Osteocyte (in vitro differentiated cells): Measurements from ENCODE around the gene NDFIP1. TPM values are rescaled to one million over a fixed set of nuclear protein-coding genes. Genes with fewer than 3 reads are reported as not detected.

Experiments used
- DNase-seq: peaks from one replicate; pipeline ENCODE4 v3.0.0; 2021; ENCODE audit warnings: mixed read lengths; ENCODE audit not compliant: unreplicated experiment; ENCODE audit errors: extremely low spot score
- H3K27ac Mint-ChIP-seq: one replicate; pipeline ENCODE4 v1.8.0; 2021; ENCODE audit warnings: mild to moderate bottlenecking, mixed read lengths; ENCODE audit not compliant: unreplicated experiment
- H3K27me3 Mint-ChIP-seq: one replicate; pipeline ENCODE4 v1.8.0; 2021; ENCODE audit warnings: mixed read lengths; ENCODE audit not compliant: unreplicated experiment
- H3K36me3 Mint-ChIP-seq: one replicate; pipeline ENCODE4 v1.8.0; 2021; ENCODE audit warnings: mixed read lengths; ENCODE audit not compliant: unreplicated experiment
- H3K4me1 Mint-ChIP-seq: one replicate; pipeline ENCODE4 v1.8.0; 2021; ENCODE audit warnings: mixed read lengths; ENCODE audit not compliant: unreplicated experiment
- H3K4me3 Mint-ChIP-seq: one replicate; pipeline ENCODE4 v1.8.0; 2021; ENCODE audit warnings: mild to moderate bottlenecking, moderate library complexity, mixed read lengths; ENCODE audit not compliant: unreplicated experiment
- H3K9me3 Mint-ChIP-seq: one replicate; pipeline ENCODE4 v1.8.0; 2021; ENCODE audit warnings: mixed read lengths; ENCODE audit not compliant: unreplicated experiment
- total RNA-seq: library from RNA; stranded (reverse); gene quantifications from 2 replicates; pipeline ENCODE4 v1.2.1, GENCODE V29; 2021
- TF ChIP-seq, protein P1 (sequence below): fragments of 200-600 bp; sonication (generic); IDR thresholded peaks from 2 replicates; pipeline ENCODE4 v1.5.0; 2021; ENCODE audit warnings: antibody characterized with exemption, mild to moderate bottlenecking, moderate library complexity

NDFIP1 gene
- total RNA-seq, 1 donor from 2014 or later, result 62.7 TPM

DNA sequence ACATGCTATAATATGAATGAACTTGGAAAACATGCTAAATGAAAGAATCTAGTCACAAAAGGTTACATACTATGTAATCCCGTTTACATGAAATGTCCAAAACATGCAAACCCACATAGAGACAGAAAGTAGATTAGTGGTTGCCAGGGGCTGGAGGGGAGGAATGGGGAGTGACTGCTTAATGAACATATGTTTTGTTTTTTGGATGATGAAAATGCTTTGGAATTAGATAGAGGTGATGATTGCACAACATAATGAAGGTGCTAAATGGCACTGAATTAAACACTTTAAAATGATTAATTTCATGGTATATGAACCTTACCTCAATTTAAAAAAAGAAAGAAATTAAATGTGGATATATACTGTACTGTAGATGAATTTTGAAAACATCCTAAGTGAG lies 17.6 kb upstream of the NDFIP1 start:
- Mint-ChIP-seq H3K36me3 (no peaks in the 10 kb centered on the region), H3K4me1 (no peaks in the 10 kb centered on the region), H3K27ac (no peak overlapping the region), H3K9me3 (no peaks in the 10 kb centered on the region), H3K27me3 (peaks cover 9% of the 10 kb centered on the region), H3K4me3 (no peak overlapping the region)
- TF ChIP-seq, protein P1, sequence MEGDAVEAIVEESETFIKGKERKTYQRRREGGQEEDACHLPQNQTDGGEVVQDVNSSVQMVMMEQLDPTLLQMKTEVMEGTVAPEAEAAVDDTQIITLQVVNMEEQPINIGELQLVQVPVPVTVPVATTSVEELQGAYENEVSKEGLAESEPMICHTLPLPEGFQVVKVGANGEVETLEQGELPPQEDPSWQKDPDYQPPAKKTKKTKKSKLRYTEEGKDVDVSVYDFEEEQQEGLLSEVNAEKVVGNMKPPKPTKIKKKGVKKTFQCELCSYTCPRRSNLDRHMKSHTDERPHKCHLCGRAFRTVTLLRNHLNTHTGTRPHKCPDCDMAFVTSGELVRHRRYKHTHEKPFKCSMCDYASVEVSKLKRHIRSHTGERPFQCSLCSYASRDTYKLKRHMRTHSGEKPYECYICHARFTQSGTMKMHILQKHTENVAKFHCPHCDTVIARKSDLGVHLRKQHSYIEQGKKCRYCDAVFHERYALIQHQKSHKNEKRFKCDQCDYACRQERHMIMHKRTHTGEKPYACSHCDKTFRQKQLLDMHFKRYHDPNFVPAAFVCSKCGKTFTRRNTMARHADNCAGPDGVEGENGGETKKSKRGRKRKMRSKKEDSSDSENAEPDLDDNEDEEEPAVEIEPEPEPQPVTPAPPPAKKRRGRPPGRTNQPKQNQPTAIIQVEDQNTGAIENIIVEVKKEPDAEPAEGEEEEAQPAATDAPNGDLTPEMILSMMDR, result no peak
- DNase-seq, result no peak

DNA sequence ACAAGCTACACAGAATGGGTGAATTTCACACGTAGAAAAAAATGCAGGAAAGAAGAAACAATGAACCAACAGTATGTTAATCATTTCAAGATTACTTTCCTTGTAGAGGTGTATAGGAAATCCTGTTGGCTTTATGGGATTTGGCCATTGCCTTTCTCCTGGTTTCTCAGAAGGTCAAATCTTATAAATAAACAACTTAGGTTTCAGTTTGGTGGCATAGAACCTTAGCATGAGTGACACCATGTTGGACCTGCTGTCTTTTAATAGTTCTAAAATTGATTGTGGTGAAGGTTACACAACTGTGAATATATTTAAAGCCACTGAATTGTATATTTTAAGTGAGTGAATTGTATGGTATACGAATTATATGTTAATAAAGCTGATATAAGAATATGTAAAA lies 16.7 kb upstream of the NDFIP1 start:
- no peak overlapping the region for H3K27ac Mint-ChIP-seq
- H3K9me3 Mint-ChIP-seq, result no peaks in the 10 kb centered on the region
- H3K36me3 Mint-ChIP-seq, result no peaks in the 10 kb centered on the region
- TF ChIP-seq, protein P1, result no peak
- no peak overlapping the region for H3K4me3 Mint-ChIP-seq
- H3K4me1 Mint-ChIP-seq, result no peaks in the 10 kb centered on the region
- H3K27me3 Mint-ChIP-seq, result peaks cover 1% of the 10 kb centered on the region
- DNase-seq, result no peak

DNA sequence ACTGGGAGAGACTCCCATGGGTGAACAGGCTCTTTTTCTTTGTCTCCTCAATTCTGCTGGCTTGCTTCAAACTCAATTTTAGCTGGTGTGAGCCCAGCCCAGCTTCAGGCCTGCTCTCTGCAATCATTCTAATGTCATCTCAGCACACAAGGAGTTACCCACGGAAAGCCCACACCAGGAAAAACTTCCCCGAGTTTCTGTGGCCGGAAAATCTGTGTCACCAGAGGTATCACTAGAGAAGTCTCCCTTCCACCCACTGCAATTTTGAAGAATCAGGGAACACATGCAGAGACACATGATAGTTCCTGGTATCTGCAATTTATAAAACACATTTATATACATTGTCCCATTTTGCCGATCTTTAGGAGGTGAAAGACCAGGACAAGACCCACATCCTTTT lies 13.5 kb upstream of the NDFIP1 start:
- Mint-ChIP-seq H3K9me3 (no peaks in the 10 kb centered on the region), H3K4me1 (no peaks in the 10 kb centered on the region), H3K36me3 (no peaks in the 10 kb centered on the region), H3K27me3 (peaks cover 15% of the 10 kb centered on the region), H3K27ac (no peak overlapping the region), H3K4me3 (no peak overlapping the region)
- TF ChIP-seq, protein P1, result no peak
- DNase-seq, result no peak

DNA sequence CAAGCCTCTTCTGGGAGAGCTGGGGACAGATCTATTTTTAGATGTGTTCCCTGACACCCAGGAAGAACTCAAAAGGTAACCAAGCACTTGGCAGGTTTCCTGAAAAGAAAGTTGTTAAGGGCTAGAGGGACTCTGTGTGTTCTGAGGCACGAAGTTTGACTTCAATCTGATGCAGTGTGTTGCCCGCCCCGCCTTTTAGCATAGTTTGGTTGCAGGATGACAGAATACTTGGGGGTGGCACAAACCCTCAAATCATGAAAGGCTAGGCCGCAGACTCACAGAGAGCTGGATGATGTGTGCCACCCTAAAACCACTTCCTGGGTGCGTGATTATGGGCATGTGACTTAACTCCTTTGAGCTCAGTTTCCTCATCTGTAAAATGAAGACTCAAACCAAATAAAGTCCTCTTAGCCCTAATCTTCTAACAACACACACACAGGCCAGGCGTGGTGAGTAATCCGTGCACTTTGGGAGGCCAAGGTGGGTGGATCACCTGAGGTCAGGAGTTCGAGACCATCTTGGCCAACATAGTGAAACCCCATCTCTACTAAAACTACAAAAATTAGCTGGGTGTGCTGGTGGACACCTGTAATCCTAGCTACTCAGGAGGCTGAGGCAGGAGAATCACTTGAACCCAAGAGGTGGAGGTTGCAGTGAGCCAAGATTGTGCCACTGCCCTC lies 12.8 kb upstream of the NDFIP1 start:
- TF ChIP-seq, protein P1, result no peak
- no peaks in the 10 kb centered on the region for H3K36me3 Mint-ChIP-seq
- no peak overlapping the region for H3K27ac Mint-ChIP-seq
- no peak for DNase-seq
- no peak overlapping the region for H3K4me3 Mint-ChIP-seq
- H3K4me1 Mint-ChIP-seq, result no peaks in the 10 kb centered on the region
- H3K9me3 Mint-ChIP-seq, result no peaks in the 10 kb centered on the region
- peaks cover 15% of the 10 kb centered on the region for H3K27me3 Mint-ChIP-seq

DNA sequence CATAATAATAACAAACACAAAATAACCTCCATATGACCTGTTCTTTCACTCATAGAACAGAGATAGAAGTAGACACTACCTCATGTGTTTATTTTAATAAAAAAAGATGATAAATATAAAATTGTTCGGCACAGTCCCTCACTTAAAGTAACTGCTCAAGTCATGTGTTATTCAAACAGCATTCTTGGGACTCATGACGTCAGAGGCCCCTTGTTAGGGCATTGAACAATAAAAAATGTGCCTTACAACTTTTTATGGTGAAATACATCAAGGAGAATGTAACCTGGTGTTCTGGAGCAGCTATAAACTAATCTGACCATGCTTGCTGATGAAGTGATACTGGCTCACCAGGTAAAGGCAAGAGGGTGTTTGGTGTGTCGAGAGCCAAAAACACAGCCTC lies 12.2 kb upstream of the NDFIP1 start:
- no peak for DNase-seq
- Mint-ChIP-seq H3K9me3 (no peaks in the 10 kb centered on the region), H3K27ac (no peak overlapping the region), H3K36me3 (no peaks in the 10 kb centered on the region), H3K4me3 (no peak overlapping the region), H3K4me1 (no peaks in the 10 kb centered on the region), H3K27me3 (peaks cover 15% of the 10 kb centered on the region)
- TF ChIP-seq, protein P1, result no peak
